ENCODE measurements around the gene BCL2L13.

Gene BCL2L13

DNA sequence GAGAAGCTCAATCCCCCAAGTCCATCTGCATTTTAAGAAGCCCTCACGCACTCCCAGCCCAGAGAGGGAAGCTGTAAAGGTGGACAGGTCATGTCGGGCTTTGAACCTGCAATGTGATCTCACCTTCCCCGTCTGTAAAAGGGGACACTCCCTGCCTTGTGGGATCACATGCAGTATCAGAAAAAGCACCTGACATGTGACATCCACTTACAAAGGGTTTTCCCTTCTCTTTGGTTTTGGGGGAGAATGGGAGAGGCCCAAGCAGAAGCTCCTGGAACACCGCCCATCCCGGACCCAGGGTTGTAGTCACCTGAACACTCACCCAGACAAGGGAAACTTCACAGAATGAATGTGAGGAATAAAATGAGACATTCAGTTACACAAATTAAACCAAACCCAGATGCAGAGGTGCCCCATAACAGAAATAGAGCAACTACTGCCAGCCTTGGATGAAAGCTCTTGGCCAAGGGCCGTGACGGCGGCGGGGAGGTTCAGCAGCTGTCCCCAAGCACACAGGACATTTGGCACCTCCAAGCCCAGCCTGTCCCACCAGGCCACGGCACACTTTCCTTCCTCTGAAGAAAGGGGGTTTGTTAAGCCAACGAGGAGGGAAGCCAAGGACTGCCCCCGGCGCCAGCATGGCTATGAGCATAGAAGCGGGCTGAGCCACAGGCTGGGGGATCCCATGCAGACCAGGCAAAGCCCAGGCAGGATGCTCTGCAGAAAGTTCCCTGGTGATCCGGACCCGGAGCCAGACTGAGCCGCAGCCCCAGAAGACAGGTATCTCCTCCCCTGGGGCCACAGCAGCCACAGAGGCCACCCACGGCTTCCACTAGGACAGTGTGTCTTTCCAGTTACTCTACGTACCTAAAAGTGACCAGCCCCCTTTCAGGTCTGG is 131.9 kb downstream of the BCL2L13 start:
- no CpG with 5 or more reads among the region's 19 CpGs for WGBS (ENCODE audit: insufficient coverage, insufficient read length)
- peaks cover 3% of the 10 kb centered on the region; the same call in 1 of the 2 replicates for H3K4me1 ChIP-seq (ENCODE audit: control insufficient read depth, insufficient read depth, low read length)
- H3K36me3 ChIP-seq (ENCODE audit: control insufficient read depth, insufficient read depth, low read length) = no peaks in the 10 kb centered on the region
- H3K27me3 ChIP-seq (ENCODE audit: control insufficient read depth, insufficient read depth, low read length) = no peaks in the 10 kb centered on the region
- no peaks in the 10 kb centered on the region for H3K9me3 ChIP-seq (ENCODE audit: control insufficient read depth, insufficient read depth, low read length)
- DNase-seq (ENCODE audit: low read depth, low spot score) = no peak
- no peak overlapping the region for H3K27ac ChIP-seq (ENCODE audit: low read length)
- no peak overlapping the region for H3K4me3 ChIP-seq (ENCODE audit: low read length)

DNA sequence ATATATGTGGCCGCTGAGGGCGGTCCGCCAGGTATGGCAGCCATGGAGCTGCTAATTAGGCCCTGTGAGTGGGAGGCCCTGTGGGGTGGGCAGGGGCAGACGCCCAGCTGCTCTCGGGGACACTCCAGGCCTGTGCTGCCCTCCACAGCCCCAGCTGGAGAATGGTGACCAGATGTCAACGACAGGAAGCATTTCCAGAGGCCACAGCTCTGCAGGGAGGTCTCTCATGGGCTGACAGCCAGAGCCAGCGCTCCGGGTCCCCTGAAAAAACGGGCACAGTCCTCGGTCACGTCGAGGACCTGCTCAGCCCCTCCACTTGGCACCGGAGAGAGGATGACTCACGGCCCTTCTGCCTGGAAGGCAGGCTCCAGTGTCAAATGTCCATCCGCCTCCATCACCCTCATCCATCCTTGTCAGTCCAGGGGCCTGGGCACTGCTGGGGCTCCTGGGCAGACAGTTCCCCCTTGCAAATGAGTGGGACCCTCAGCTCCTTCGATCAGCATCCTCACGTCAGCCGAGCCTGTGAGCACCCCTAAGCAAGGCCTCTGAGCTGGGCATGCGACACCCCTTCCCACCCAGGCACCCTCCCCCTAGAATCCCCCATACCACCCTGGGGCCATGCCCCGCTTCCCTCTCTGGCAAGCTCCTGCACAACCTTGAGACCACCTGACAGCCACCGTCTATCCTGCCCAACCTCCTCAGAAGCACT is 133.8 kb downstream of the BCL2L13 start:
- Histone ChIP-seq H3K27me3 (ENCODE audit: control insufficient read depth, insufficient read depth, low read length) (no peaks in the 10 kb centered on the region), H3K27ac (ENCODE audit: low read length) (no peak overlapping the region), H3K36me3 (ENCODE audit: control insufficient read depth, insufficient read depth, low read length) (no peaks in the 10 kb centered on the region), H3K4me3 (ENCODE audit: low read length) (no peak overlapping the region), H3K4me1 (ENCODE audit: control insufficient read depth, insufficient read depth, low read length) (peaks cover 3% of the 10 kb centered on the region; the same call in 1 of the 2 replicates), H3K9me3 (ENCODE audit: control insufficient read depth, insufficient read depth, low read length) (no peaks in the 10 kb centered on the region)
- no peak for DNase-seq (ENCODE audit: low read depth, low spot score)
- WGBS (ENCODE audit: insufficient coverage, insufficient read length) = no CpG with 5 or more reads among the region's 21 CpGs

DNA sequence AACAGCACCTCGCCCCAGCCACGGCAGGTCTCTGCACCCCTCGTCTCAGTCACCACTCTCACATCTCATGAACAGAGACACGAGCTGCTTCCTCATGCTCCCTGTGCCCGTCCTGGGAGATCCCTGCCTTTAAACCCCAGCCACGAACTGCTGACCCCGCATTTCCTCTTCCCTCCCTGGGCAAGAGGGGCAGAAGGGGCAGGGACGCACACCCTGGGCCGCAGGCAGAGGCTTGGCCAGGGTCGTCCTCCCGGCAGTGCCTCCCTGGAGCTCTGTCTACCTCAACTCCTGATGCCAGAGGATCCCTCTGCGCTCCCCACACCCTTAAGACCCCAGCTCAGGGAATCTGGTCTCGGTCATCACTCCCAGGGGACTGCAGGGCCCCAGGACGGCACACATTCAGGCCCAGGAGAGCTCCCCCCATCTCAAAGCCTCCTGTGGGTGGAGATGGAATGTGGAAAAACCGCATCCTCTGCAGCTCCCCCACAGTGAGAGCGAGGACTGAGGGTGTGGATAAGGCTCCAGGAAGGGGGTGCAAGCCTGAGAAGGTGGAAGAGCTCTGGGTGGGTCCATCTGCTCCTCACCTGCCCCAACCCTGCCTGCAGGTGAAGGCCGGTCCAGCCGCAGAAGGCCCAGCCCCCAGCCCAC is 134.5 kb downstream of the BCL2L13 start:
- no peaks in the 10 kb centered on the region for H3K9me3 ChIP-seq (ENCODE audit: control insufficient read depth, insufficient read depth, low read length)
- no peaks in the 10 kb centered on the region for H3K36me3 ChIP-seq (ENCODE audit: control insufficient read depth, insufficient read depth, low read length)
- H3K27ac ChIP-seq (ENCODE audit: low read length) = no peak overlapping the region
- DNase-seq (ENCODE audit: low read depth, low spot score) = no peak
- H3K4me3 ChIP-seq (ENCODE audit: low read length) = peak overlapping the region; percentile 66; the same call in 1 of the 2 replicates
- H3K27me3 ChIP-seq (ENCODE audit: control insufficient read depth, insufficient read depth, low read length) = no peaks in the 10 kb centered on the region
- H3K4me1 ChIP-seq (ENCODE audit: control insufficient read depth, insufficient read depth, low read length) = peaks cover 3% of the 10 kb centered on the region; the same call in 1 of the 2 replicates
- no CpG with 5 or more reads among the region's 18 CpGs for WGBS (ENCODE audit: insufficient coverage, insufficient read length)

DNA sequence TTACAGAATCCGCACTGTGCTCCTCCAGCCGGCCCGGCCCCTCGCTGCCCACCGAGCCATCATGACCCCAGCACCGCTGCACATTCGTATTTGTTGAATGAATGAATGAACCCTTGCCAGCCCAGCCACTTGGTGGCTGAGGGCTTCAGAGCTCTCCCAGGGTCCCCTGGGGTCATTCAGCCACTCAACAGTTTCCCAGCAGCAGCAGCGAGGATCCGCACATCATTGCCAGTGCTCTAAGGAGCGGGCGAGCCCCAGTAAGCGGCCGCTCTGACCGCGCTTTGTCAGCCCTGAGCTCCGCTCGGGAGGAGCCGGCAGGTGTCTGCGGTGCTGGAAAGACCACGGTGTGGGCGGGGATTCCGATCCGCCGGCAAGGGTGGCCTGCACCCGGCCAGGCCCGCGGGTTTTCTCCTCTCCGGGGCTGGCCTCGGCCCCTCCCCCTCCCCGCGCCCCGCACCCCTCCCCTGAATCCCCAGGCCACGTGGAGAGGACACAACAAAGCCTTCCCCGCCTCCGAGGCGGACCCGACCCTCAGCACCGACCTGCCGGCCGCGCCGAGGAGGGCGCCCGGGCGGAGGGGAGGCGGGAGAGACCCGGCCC is 135.1 kb downstream of the BCL2L13 start:
- peak overlapping the region; percentile 66 for H3K4me3 ChIP-seq (ENCODE audit: low read length)
- no peaks in the 10 kb centered on the region for H3K9me3 ChIP-seq (ENCODE audit: control insufficient read depth, insufficient read depth, low read length)
- no CpG with 5 or more reads among the region's 47 CpGs for WGBS (ENCODE audit: insufficient coverage, insufficient read length)
- no peak overlapping the region for H3K27ac ChIP-seq (ENCODE audit: low read length)
- H3K36me3 ChIP-seq (ENCODE audit: control insufficient read depth, insufficient read depth, low read length) = no peaks in the 10 kb centered on the region
- DNase-seq (ENCODE audit: low read depth, low spot score) = no peak
- peaks cover 3% of the 10 kb centered on the region; the same call in 1 of the 2 replicates for H3K4me1 ChIP-seq (ENCODE audit: control insufficient read depth, insufficient read depth, low read length)
- no peaks in the 10 kb centered on the region for H3K27me3 ChIP-seq (ENCODE audit: control insufficient read depth, insufficient read depth, low read length)

DNA sequence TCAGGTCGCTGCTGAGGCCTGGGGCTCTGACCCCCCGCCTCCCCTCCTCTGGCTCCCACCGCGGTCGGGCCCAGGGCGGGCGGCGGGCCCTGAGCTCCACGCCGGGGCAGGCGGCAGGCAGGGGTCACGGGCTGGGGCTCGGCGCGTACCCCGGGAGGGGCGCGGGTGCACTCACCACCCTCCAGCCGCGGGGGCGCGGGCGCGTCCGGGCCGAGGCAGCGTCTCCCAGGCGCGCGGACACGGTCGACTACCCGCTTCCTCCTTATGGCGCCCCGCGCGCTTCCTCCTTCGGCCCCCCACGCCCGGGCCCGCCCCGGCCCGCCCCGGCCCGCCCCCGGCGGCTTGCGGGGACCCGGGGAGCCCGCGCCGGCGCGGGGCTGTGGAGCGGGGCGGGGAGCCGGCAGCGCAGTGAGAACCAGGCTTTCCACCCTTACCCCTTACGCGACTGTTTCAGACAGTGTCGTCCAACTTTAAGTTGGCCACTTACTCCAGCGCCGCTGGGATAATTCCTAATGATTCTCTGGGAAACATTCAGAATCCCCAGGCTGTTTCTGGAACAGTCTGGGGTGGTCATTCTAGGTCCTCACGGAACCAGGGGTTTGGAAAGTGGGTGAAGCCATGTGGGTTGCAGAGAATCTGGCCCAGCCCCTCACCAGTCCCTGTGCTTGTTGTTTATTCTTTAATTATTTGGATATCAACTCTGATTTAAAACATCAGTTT is 135.8 kb downstream of the BCL2L13 start, which contains the start of gene BID:
Gene BID, minus strand, starts transcription at position 264 of the 720 bp plus-strand sequence. CDS start 24,353 bp downstream, outside the sequence.
- no peak for DNase-seq (ENCODE audit: low read depth, low spot score)
- Histone ChIP-seq H3K4me1 (ENCODE audit: control insufficient read depth, insufficient read depth, low read length) (peaks cover 3% of the 10 kb centered on the region; the same call in 1 of the 2 replicates), H3K36me3 (ENCODE audit: control insufficient read depth, insufficient read depth, low read length) (no peaks in the 10 kb centered on the region), H3K4me3 (ENCODE audit: low read length) (peak within 1 kb of the TSS; percentile 66), H3K9me3 (ENCODE audit: control insufficient read depth, insufficient read depth, low read length) (no peaks in the 10 kb centered on the region), H3K27me3 (ENCODE audit: control insufficient read depth, insufficient read depth, low read length) (no peaks in the 10 kb centered on the region), H3K27ac (ENCODE audit: low read length) (no peak within 1 kb of the TSS)
- WGBS (ENCODE audit: insufficient coverage, insufficient read length) = no CpG with 5 or more reads among the region's 64 CpGs

DNA sequence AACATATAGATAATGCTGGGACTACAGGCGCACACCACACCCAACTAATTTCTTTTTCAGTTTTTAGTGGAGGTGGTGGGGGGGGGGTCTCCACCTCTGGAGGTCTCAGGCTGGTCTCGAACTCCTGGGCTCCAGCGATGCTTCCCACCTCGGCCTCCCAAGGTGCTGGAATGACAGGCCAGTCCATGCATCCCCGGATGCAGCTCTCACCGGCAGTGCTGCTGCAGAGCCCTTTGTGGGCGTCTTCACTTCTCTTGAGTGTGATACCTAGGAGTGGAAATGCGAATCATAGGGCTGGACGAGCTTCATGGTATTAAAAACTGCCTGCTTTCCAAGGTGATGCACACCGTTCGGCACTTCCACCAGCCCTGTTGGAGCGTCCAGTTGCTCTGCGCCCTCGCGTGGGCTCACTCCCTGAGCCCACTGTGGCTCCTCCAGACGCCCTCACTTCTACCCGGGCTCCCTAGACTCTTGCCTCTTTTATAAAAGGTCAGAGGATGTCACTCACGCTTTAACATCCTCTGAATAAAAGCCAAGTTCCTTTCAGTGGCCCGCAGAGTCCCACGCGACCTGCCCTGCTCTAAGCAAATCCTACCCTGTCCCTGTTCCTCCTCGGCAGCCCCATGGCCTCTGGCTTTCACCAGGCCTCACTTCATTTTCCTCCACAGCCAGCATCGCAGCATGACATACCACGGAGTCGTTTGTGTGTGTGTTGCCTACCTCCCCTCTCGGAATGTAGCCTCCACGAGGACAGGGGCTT is 136.5 kb downstream of the BCL2L13 start:
- no peaks in the 10 kb centered on the region for H3K36me3 ChIP-seq (ENCODE audit: control insufficient read depth, insufficient read depth, low read length)
- peaks cover 3% of the 10 kb centered on the region; the same call in 1 of the 2 replicates for H3K4me1 ChIP-seq (ENCODE audit: control insufficient read depth, insufficient read depth, low read length)
- no peak overlapping the region for H3K4me3 ChIP-seq (ENCODE audit: low read length)
- no peaks in the 10 kb centered on the region for H3K27me3 ChIP-seq (ENCODE audit: control insufficient read depth, insufficient read depth, low read length)
- no peak overlapping the region for H3K27ac ChIP-seq (ENCODE audit: low read length)
- no CpG with 5 or more reads among the region's 27 CpGs for WGBS (ENCODE audit: insufficient coverage, insufficient read length)
- no peaks in the 10 kb centered on the region for H3K9me3 ChIP-seq (ENCODE audit: control insufficient read depth, insufficient read depth, low read length)
- no peak for DNase-seq (ENCODE audit: low read depth, low spot score)

DNA sequence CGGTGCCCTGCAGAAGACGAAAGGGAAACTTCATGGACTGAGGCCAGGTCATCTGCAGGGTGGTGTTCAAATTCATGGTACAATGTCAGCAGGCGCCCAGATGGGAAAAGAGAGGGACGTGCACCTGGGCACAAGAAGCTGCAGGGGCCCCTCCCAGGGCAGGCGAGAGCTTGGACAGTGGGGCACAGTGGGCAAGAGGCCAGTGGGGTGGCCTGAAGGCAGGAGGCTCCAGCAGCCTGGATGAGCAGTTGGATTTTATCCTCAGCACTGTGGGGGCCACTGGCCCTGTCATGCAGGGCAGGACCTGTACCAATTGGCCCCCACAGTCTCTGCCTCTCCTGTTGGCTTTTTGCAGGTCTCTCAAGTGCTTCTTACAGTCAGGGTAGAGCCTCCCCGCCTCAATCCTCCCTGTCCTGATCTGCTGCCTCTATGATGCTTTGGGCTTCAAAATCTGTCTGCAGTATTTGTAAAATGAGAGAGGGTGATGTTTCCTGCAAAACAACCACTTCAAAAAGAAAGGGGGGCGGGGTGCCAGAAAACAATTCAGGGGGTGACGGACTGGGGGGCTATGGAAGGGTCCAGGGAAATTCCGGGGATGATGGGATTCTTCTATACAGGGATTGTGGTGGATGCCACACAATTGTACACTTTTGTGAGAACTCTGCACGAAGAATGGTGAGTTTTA is 137.4 kb downstream of the BCL2L13 start:
- WGBS (ENCODE audit: insufficient coverage, insufficient read length) = no CpG with 5 or more reads among the region's 10 CpGs
- Histone ChIP-seq H3K36me3 (ENCODE audit: control insufficient read depth, insufficient read depth, low read length) (no peaks in the 10 kb centered on the region), H3K27me3 (ENCODE audit: control insufficient read depth, insufficient read depth, low read length) (no peaks in the 10 kb centered on the region), H3K27ac (ENCODE audit: low read length) (no peak overlapping the region), H3K4me1 (ENCODE audit: control insufficient read depth, insufficient read depth, low read length) (peaks cover 3% of the 10 kb centered on the region; the same call in 1 of the 2 replicates), H3K9me3 (ENCODE audit: control insufficient read depth, insufficient read depth, low read length) (no peaks in the 10 kb centered on the region), H3K4me3 (ENCODE audit: low read length) (no peak overlapping the region)
- DNase-seq (ENCODE audit: low read depth, low spot score) = no peak

DNA sequence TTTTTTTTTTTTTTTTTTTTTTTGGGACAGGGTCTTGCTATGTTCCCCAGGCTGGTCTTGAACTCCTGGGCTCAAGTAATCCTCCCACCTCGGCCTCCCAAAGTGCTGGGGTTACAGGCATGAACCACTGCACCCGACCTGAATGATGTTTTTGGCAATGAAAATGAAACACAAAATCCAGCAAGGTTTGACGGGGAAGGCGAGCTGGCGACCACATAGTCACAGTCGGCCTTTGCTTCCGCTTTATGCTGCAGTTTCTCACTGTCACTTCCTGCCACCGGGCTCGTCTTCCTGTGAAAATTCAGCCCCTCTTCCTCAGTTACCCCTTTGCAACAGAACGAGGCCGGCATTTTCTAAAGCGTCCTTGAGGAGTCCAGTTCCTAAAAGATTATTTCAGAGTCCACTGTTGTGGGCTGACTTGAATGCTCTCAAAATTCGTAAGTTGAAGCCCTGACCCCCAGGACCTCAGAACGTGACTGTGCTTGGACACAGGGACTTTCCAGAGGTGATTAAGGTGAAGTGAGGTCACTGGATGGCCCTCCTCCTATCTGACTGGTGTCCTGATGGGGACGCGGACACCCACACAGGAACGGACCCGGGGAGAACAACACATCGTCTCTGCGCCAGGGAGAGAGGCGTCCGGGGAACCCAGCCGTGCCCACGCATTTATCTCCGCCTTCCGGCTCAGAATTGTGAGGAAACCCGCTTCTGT is 138.6 kb downstream of the BCL2L13 start:
- no peaks in the 10 kb centered on the region for H3K36me3 ChIP-seq (ENCODE audit: control insufficient read depth, insufficient read depth, low read length)
- no CpG with 5 or more reads among the region's 27 CpGs for WGBS (ENCODE audit: insufficient coverage, insufficient read length)
- no peak for DNase-seq (ENCODE audit: low read depth, low spot score)
- no peak overlapping the region for H3K27ac ChIP-seq (ENCODE audit: low read length)
- no peaks in the 10 kb centered on the region for H3K27me3 ChIP-seq (ENCODE audit: control insufficient read depth, insufficient read depth, low read length)
- H3K4me3 ChIP-seq (ENCODE audit: low read length) = no peak overlapping the region
- no peaks in the 10 kb centered on the region for H3K9me3 ChIP-seq (ENCODE audit: control insufficient read depth, insufficient read depth, low read length)
- peaks cover 3% of the 10 kb centered on the region; the same call in 1 of the 2 replicates for H3K4me1 ChIP-seq (ENCODE audit: control insufficient read depth, insufficient read depth, low read length)
